Measurements from ENCODE around the gene BAIAP3. TPM values are rescaled to one million over a fixed set of nuclear protein-coding genes. Genes with fewer than 3 reads are reported as not detected.
A peak's percentile ranks its signal among the peaks of the same experiment; 100 is the strongest.

Gene BAIAP3
- total RNA-seq, 1 experiment from 2014 or later = 6.8 TPM

- H3K27ac ChIP-seq (ENCODE audit: insufficient read length, low read depth, low read length) = no peak overlapping the region
- H4K5ac ChIP-seq (ENCODE audit: insufficient read length, low read depth, low read length) = no peak overlapping the region
- H3K23ac ChIP-seq (ENCODE audit: insufficient read length, low read depth, low read length) = no peak overlapping the region
- peak overlapping the region; percentile 60 for H4K91ac ChIP-seq (ENCODE audit: insufficient read length, low read depth, low read length)
- H3K4me1 Mint-ChIP-seq = peaks cover 12 to 18% of the 10 kb centered on the region in 2 experiments
- H2BK15ac ChIP-seq (ENCODE audit: low read depth, low read length) = no peak overlapping the region
- H3K4me1 ChIP-seq (ENCODE audit: insufficient read depth, low read length) = no peaks in the 10 kb centered on the region
- H2BK5ac ChIP-seq (ENCODE audit: insufficient read length, low read length) = no peak overlapping the region
- H3T11ph ChIP-seq (ENCODE audit: low read length) = no peak overlapping the region
- H3K27me3 Mint-ChIP-seq (ENCODE audit: low read depth) = peaks cover 45% of the 10 kb centered on the region
- H3K27ac Mint-ChIP-seq = no peak overlapping the region
- no peaks in the 10 kb centered on the region for H3K79me2 ChIP-seq (ENCODE audit: insufficient read depth, low read length)
- no peak overlapping the region for H4K8ac ChIP-seq (replicated peaks; ENCODE audit: insufficient read length, low read depth, low read length)
- H2BK120ac ChIP-seq (ENCODE audit: low read depth, low read length, poor library complexity, severe bottlenecking) = no peak overlapping the region
- H3K36me3 Mint-ChIP-seq (ENCODE audit: insufficient read depth in 1 of 3, low read depth in 3 of 3) = no peaks in the 10 kb centered on the region
- H2AK5ac ChIP-seq (ENCODE audit: insufficient read length, low read length) = no peak overlapping the region
- TF ChIP-seq CTCF (conservative IDR thresholded peaks at IDR 0.05) = no peak
- no peak for DNase-seq
- H3K4me3 Mint-ChIP-seq = peak overlapping the region; percentile 49 to 84
- peaks cover 16% of the 10 kb centered on the region; the same call in 1 of the 2 replicates for H3K27me3 ChIP-seq (ENCODE audit: insufficient read depth, low read length)
- H4K20me1 ChIP-seq (ENCODE audit: control insufficient read depth, insufficient read depth, insufficient read length) = no peaks in the 10 kb centered on the region
- peak overlapping the region; percentile 73 for H3K4me2 ChIP-seq (ENCODE audit: insufficient read depth, insufficient read length, low read length)
- no peak overlapping the region for H2BK12ac ChIP-seq (ENCODE audit: insufficient read length, low read depth, low read length)
- peak overlapping the region; percentile 91 for H3K14ac ChIP-seq (ENCODE audit: insufficient read depth, low read length)
- H2AFZ ChIP-seq (ENCODE audit: low read length) = no peak overlapping the region
- H3K9ac ChIP-seq (ENCODE audit: extremely low read depth, insufficient read length, low read length) = no peak overlapping the region
- no peak overlapping the region for H2BK20ac ChIP-seq (ENCODE audit: low read depth, low read length, poor library complexity, severe bottlenecking)
- H3K56ac ChIP-seq (ENCODE audit: insufficient read length, low read depth, low read length) = no peak overlapping the region
- peak overlapping the region; percentile 96 for H3K18ac ChIP-seq (ENCODE audit: insufficient read length, low read depth, low read length)
- no peaks in the 10 kb centered on the region for H3K9me3 Mint-ChIP-seq
- peak overlapping the region; percentile 73 for H3K4ac ChIP-seq (ENCODE audit: low read depth, low read length)
- no CpG with 5 or more reads among the region's 26 CpGs for WGBS (ENCODE audit: extremely low coverage, insufficient read length, low lambda C conversion rate)
- H3K23me2 ChIP-seq (ENCODE audit: insufficient read length, low read depth, low read length, poor library complexity, severe bottlenecking) = peaks cover 20% of the 10 kb centered on the region
- no peaks in the 10 kb centered on the region for H3K79me1 ChIP-seq (ENCODE audit: insufficient read depth, low read depth, low read length, poor library complexity, severe bottlenecking)
- H3K9me3 ChIP-seq (ENCODE audit: control insufficient read depth, low read depth, low read length) = no peaks in the 10 kb centered on the region
Observed at GRCh38 chr16:1332618-1333148, 762 bp upstream of the BAIAP3 start.

All from H9 (cell line).